ENCODE results near the gene CCDC152.

- TF ChIP-seq CTCF (IDR thresholded peaks at IDR 0.05 in 4 of 5, conservative IDR thresholded peaks at IDR 0.05 in 1 of 5) (no peak), POLR2A (IDR thresholded peaks at IDR 0.05) (no peak)
Observed at GRCh38 chr5:42791151-42791550, 34.5 kb downstream of the CCDC152 start.

All from gastrocnemius medialis (tissue), 4 donors.